MM.1S (cell line): ENCODE measurements around the gene ST7.

ENCODE experiments used
- DNase-seq: peaks from one replicate; pipeline ENCODE4 v3.0.0-alpha.2; 2015
- H2AFZ ChIP-seq: fragments of 300-600 bp; sonication (generic); 2 replicates; pipeline ENCODE4 v1.6.0; 2016; ENCODE audit warnings: antibody characterized with exemption, low read length
- H3F3A ChIP-seq: fragments of 300-600 bp; sonication (generic); 2 replicates; pipeline ENCODE4 v1.6.1; 2016; ENCODE audit warnings: mild to moderate bottlenecking, antibody characterized with exemption, low read length, moderate library complexity, mixed read lengths; ENCODE audit not compliant: insufficient read depth
- H3K27ac ChIP-seq: fragments of 300-600 bp; sonication (generic); 2 replicates; pipeline ENCODE4 v1.5.1; 2016; ENCODE audit warnings: mild to moderate bottlenecking, low read length
- H3K27me3 ChIP-seq: fragments of 300-600 bp; sonication (generic); replicated peaks from 2 replicates; pipeline ENCODE4 v1.6.0; 2016; ENCODE audit warnings: low read length; ENCODE audit not compliant: insufficient read depth
- H3K36me3 ChIP-seq: fragments of 300-600 bp; sonication (generic); replicated peaks from 2 replicates; pipeline ENCODE4 v1.6.1; 2016; ENCODE audit warnings: mild to moderate bottlenecking, low read length, mixed read lengths; ENCODE audit not compliant: insufficient read depth
- H3K4me1 ChIP-seq: fragments of 300-600 bp; sonication (generic); 2 replicates; pipeline ENCODE4 v1.6.1; 2016; ENCODE audit warnings: low read length, mixed read lengths
- H3K4me2 ChIP-seq: fragments of 300-600 bp; sonication (generic); 2 replicates; pipeline ENCODE4 v1.6.0; 2016; ENCODE audit warnings: low read depth, low read length
- H3K4me3 ChIP-seq: fragments of 300-600 bp; sonication (generic); 2 replicates; pipeline ENCODE4 v1.5.1; 2016; ENCODE audit warnings: low read length, mixed read lengths
- H3K79me2 ChIP-seq: fragments of 300-600 bp; sonication (generic); 2 replicates; pipeline ENCODE4 v1.6.1; 2016; ENCODE audit warnings: mixed run types, low read length, mixed read lengths
- H3K9ac ChIP-seq: fragments of 300-600 bp; sonication (generic); 2 replicates; pipeline ENCODE4 v1.6.1; 2016; ENCODE audit warnings: low read length, mixed read lengths
- H3K9me2 ChIP-seq: fragments of 300-600 bp; sonication (generic); replicated peaks from 2 replicates; pipeline ENCODE4 v1.6.1; 2016; ENCODE audit warnings: mild to moderate bottlenecking, low read length, mixed read lengths; ENCODE audit not compliant: insufficient read depth
- H3K9me3 ChIP-seq: fragments of 300-600 bp; sonication (generic); replicated peaks from 2 replicates; pipeline ENCODE4 v1.6.1; 2016; ENCODE audit warnings: mild to moderate bottlenecking, low read length, mixed read lengths; ENCODE audit not compliant: insufficient read depth
- H4K20me1 ChIP-seq: fragments of 300-600 bp; sonication (generic); 2 replicates; pipeline ENCODE4 v1.6.1; 2016; ENCODE audit warnings: mild to moderate bottlenecking, low read length, moderate library complexity, mixed read lengths; ENCODE audit not compliant: insufficient read depth
- CTCF ChIP-seq: fragments of 300-600 bp; sonication (generic); IDR thresholded peaks from 2 replicates; pipeline ENCODE4 v1.5.1; 2016; ENCODE audit warnings: antibody characterized with exemption, low read length, mixed read lengths
- EZH2 ChIP-seq: fragments of 300-600 bp; sonication (generic); optimal IDR thresholded peaks from 2 replicates; pipeline ENCODE3; 2017; ENCODE audit warnings: low read depth, mild to moderate bottlenecking, antibody characterized with exemption, low read length, mixed read lengths
- EZH2phosphoT487 ChIP-seq: fragments of 300-600 bp; sonication (generic); IDR thresholded peaks from 2 replicates; pipeline ENCODE4 v1.6.1; 2018; ENCODE audit warnings: antibody characterized with exemption, low read length

The ST7 gene

GRCh38 chr7:116911801-116912200 lies 41.5 kb upstream of the ST7 start:
- H3F3A ChIP-seq, result no peaks in the 10 kb centered on the region
- peaks cover 11% of the 10 kb centered on the region for H3K79me2 ChIP-seq
- H3K9ac ChIP-seq, result no peak overlapping the region
- no peaks in the 10 kb centered on the region for H3K9me3 ChIP-seq
- H2AFZ ChIP-seq, result no peak overlapping the region
- DNase-seq, result no peak
- H3K27me3 ChIP-seq, result no peaks in the 10 kb centered on the region
- no peak overlapping the region for H3K4me3 ChIP-seq
- H3K4me1 ChIP-seq, result peaks cover 4% of the 10 kb centered on the region
- no peaks in the 10 kb centered on the region for H3K9me2 ChIP-seq
- H3K4me2 ChIP-seq, result no peak overlapping the region
- H4K20me1 ChIP-seq, result no peaks in the 10 kb centered on the region; the same call in 1 of the 2 replicates
- no peak overlapping the region for H3K27ac ChIP-seq
- TF ChIP-seq EZH2 (no peak), EZH2phosphoT487 (no peak), CTCF (no peak)
- H3K36me3 ChIP-seq, result peaks cover 22% of the 10 kb centered on the region; the same call in 1 of the 2 replicates

GRCh38 chr7:116912269-116912909 lies 40.9 kb upstream of the ST7 start:
- no peak overlapping the region for H3K4me2 ChIP-seq
- peaks cover 7% of the 10 kb centered on the region; the same call in 1 of the 2 replicates for H3K79me2 ChIP-seq
- no peak overlapping the region for H3K4me3 ChIP-seq
- H3K27ac ChIP-seq, result no peak overlapping the region
- TF ChIP-seq EZH2, result no peak
- TF ChIP-seq CTCF, result no peak
- H2AFZ ChIP-seq, result no peak overlapping the region
- H4K20me1 ChIP-seq, result no peaks in the 10 kb centered on the region; the same call in 1 of the 2 replicates
- no peaks in the 10 kb centered on the region for H3K4me1 ChIP-seq
- H3K36me3 ChIP-seq, result peaks cover 23% of the 10 kb centered on the region; the same call in 1 of the 2 replicates
- no peaks in the 10 kb centered on the region for H3K27me3 ChIP-seq
- no peak overlapping the region for H3K9ac ChIP-seq
- H3F3A ChIP-seq, result no peaks in the 10 kb centered on the region
- no peaks in the 10 kb centered on the region for H3K9me2 ChIP-seq
- H3K9me3 ChIP-seq, result no peaks in the 10 kb centered on the region
- DNase-seq, result no peak

- DNase-seq, result no peak
- H3K4me3 ChIP-seq, result no peak overlapping the region
- peaks cover 14% of the 10 kb centered on the region; the same call in 1 of the 2 replicates for H3K36me3 ChIP-seq
- TF ChIP-seq CTCF (no peak), EZH2phosphoT487 (no peak), EZH2 (no peak)
- no peaks in the 10 kb centered on the region for H3K4me1 ChIP-seq
- no peaks in the 10 kb centered on the region for H3K9me2 ChIP-seq
- no peaks in the 10 kb centered on the region for H3K27me3 ChIP-seq
- H4K20me1 ChIP-seq, result no peaks in the 10 kb centered on the region
- no peaks in the 10 kb centered on the region for H3F3A ChIP-seq
- H3K9me3 ChIP-seq, result no peaks in the 10 kb centered on the region
- no peak overlapping the region for H3K9ac ChIP-seq
- H3K27ac ChIP-seq, result no peak overlapping the region
- no peak overlapping the region for H2AFZ ChIP-seq
- H3K4me2 ChIP-seq, result no peak overlapping the region
- H3K79me2 ChIP-seq, result no peaks in the 10 kb centered on the region
These were observed 34.6 kb upstream of the ST7 start for GRCh38 chr7:116918704-116919103.
